DND-41 (cell line): ENCODE results near the gene CHD9.

Source experiments
- ATAC-seq: fragments of 200-7000 bp; cut with Tn5 transposase; 3 replicates; pipeline ENCODE4 v1.9.1; 2021; ENCODE audit warnings: low read depth; ENCODE audit not compliant: insufficient read depth
- DNase-seq: peaks from one replicate; pipeline ENCODE4 v3.0.0-alpha.2; 2020
- H2AFZ ChIP-seq: 2 replicates; pipeline ENCODE4 v1.6.0; 2012; ENCODE audit warnings: low read depth, low read length
- H3K27ac ChIP-seq: 2 replicates; pipeline ENCODE4 v1.5.1; 2012; ENCODE audit warnings: low read length, inconsistent platforms
- H3K27me3 ChIP-seq: fragments of 200-600 bp; sonication (generic); 2 replicates; pipeline ENCODE4 v1.6.0; 2012; ENCODE audit warnings: low read length, mild to moderate bottlenecking, inconsistent platforms; ENCODE audit not compliant: insufficient read depth, poor library complexity
- H3K36me3 ChIP-seq: 2 replicates; pipeline ENCODE4 v1.5.1; 2012; ENCODE audit warnings: low read length, inconsistent platforms; ENCODE audit not compliant: insufficient read depth
- H3K4me1 ChIP-seq: 2 replicates; pipeline ENCODE4 v1.5.1; 2012; ENCODE audit warnings: mild to moderate bottlenecking, low read length; ENCODE audit not compliant: insufficient read depth
- H3K4me2 ChIP-seq: 2 replicates; pipeline ENCODE4 v1.6.0; 2012; ENCODE audit warnings: mild to moderate bottlenecking, moderate library complexity, low read length, inconsistent platforms; ENCODE audit not compliant: insufficient read depth
- H3K4me3 ChIP-seq, 2 experiments: fragments of 200-600 bp in 1 of 2; shearing (Covaris generic) in 1 of 2; 2 replicates each; pipeline ENCODE4 v1.5.1; 2012 to 2016; ENCODE audit warnings: inconsistent platforms in 2 of 2, low read length in 2 of 2, mild to moderate bottlenecking in 2 of 2, low read depth in 1 of 2, moderate library complexity in 1 of 2
- H3K79me2 ChIP-seq: 2 replicates; pipeline ENCODE4 v1.6.0; 2012; ENCODE audit warnings: low read length, inconsistent platforms; ENCODE audit not compliant: insufficient read depth
- H3K9ac ChIP-seq: 2 replicates; pipeline ENCODE4 v1.6.0; 2012; ENCODE audit warnings: low read depth, mild to moderate bottlenecking, inconsistent platforms, low read length, moderate library complexity
- H3K9me3 ChIP-seq: 2 replicates; pipeline ENCODE4 v1.5.1; 2012; ENCODE audit warnings: low read length, moderate library complexity, mild to moderate bottlenecking, inconsistent platforms; ENCODE audit not compliant: insufficient read depth, severe bottlenecking
- H4K20me1 ChIP-seq: 2 replicates; pipeline ENCODE4 v1.6.0; 2012; ENCODE audit warnings: low read length; ENCODE audit not compliant: insufficient read depth
- CTCF ChIP-seq: IDR thresholded peaks from 2 replicates; pipeline ENCODE4 v1.5.1; 2012; ENCODE audit warnings: borderline replicate concordance, low read length, moderate library complexity, mild to moderate bottlenecking; ENCODE audit not compliant: poor library complexity, severe bottlenecking; ENCODE audit errors: extremely low read depth
- EZH2 ChIP-seq: IDR thresholded peaks from 3 replicates; pipeline ENCODE4 v1.6.1; 2012; ENCODE audit warnings: borderline replicate concordance, low read depth, mild to moderate bottlenecking, moderate library complexity, low read length, inconsistent platforms; ENCODE audit not compliant: severe bottlenecking

The CHD9 gene

DNA sequence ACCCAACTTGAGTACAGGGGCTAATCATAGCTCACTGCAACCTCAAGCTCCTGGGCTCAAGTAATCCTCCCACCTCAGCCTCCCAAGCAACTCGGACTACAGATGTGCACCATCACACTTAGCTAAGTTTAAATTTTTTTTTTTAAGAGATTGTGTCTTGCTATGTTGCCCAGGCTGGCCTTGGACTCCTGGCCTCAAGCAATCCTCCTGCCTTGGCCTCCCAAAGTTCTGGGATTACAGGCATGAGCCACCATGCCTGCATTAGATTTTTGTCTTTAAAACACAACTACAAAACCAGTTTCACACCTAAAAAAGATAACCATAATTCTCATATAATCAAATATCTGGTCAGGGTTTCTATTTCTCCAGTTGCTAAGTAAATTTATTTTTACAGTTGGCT lies 147.1 kb downstream of the CHD9 start:
- peaks cover 9% of the 10 kb centered on the region for H3K79me2 ChIP-seq
- H3K27ac ChIP-seq: no peak overlapping the region
- no peak overlapping the region for H2AFZ ChIP-seq
- H3K9ac ChIP-seq: no peak overlapping the region
- ATAC-seq: no peak
- H3K36me3 ChIP-seq: peaks cover 15% of the 10 kb centered on the region
- H3K4me3 ChIP-seq: no peak overlapping the region
- no peak for TF ChIP-seq EZH2
- TF ChIP-seq CTCF: no peak
- no peak overlapping the region for H3K4me2 ChIP-seq
- no peaks in the 10 kb centered on the region for H4K20me1 ChIP-seq
- no peak for DNase-seq
- H3K9me3 ChIP-seq: peaks cover 3% of the 10 kb centered on the region
- H3K27me3 ChIP-seq: no peaks in the 10 kb centered on the region
- peaks cover 5% of the 10 kb centered on the region for H3K4me1 ChIP-seq

- peaks cover 3% of the 10 kb centered on the region for H3K9me3 ChIP-seq
- H3K4me1 ChIP-seq: peaks cover 10% of the 10 kb centered on the region
- H3K27me3 ChIP-seq: no peaks in the 10 kb centered on the region
- no peak for ATAC-seq
- peaks cover 14% of the 10 kb centered on the region for H3K79me2 ChIP-seq
- no peak overlapping the region for H3K9ac ChIP-seq
- H3K4me2 ChIP-seq: no peak overlapping the region
- no peak for DNase-seq
- H4K20me1 ChIP-seq: no peaks in the 10 kb centered on the region
- H3K27ac ChIP-seq: no peak overlapping the region
- TF ChIP-seq CTCF (no peak), EZH2 (no peak)
- no peak overlapping the region for H2AFZ ChIP-seq
- peaks cover 15% of the 10 kb centered on the region for H3K36me3 ChIP-seq
- H3K4me3 ChIP-seq: no peak overlapping the region
Measured at GRCh38 chr16:53202398-53202797, 147.6 kb downstream of the CHD9 start.

GRCh38 chr16:53207810-53208752 lies 153.3 kb downstream of the CHD9 start:
- Histone ChIP-seq H3K4me2 (peak overlapping the region; percentile 63), H2AFZ (peak overlapping the region; percentile 83), H3K9me3 (no peaks in the 10 kb centered on the region), H3K79me2 (peaks cover 68% of the 10 kb centered on the region), H4K20me1 (no peaks in the 10 kb centered on the region), H3K27ac (peak overlapping the region; percentile 93), H3K4me3 (peak overlapping the region; percentile 61 to 70), H3K36me3 (peaks cover 14% of the 10 kb centered on the region), H3K9ac (peak overlapping the region; percentile 75), H3K27me3 (no peaks in the 10 kb centered on the region), H3K4me1 (peaks cover 52% of the 10 kb centered on the region)
- ATAC-seq (peak; percentile 93), DNase-seq (peak; percentile 79)
- TF ChIP-seq EZH2 (no peak), CTCF (peak; percentile 84)
